ENCODE results near the gene PIK3AP1. TPM values are rescaled to one million over a fixed set of nuclear protein-coding genes. Genes with fewer than 3 reads are reported as not detected.

PIK3AP1 gene
- total RNA-seq, 4 donors from 2014 or later: 16.6 to 34.7 (median 29.7) TPM

DNA sequence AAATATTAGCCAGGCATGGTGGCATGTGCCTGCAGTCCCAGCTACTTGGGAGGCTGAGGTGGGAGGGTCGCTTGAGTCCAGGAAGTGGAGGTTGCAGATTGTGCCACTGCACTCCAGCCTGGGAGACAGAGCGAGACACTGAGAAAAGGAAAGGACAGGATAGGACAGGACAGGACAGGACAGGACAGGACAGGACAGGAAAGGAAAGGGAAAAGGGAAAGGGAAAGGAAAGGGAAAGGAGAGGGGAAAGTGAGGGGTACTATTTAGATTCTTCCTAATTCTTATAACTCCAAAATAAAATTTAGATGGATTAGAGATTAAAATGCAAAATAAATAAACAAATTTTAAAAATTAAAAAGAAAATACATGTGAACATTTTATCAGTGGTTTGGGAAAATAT is 58.7 kb downstream of the PIK3AP1 start:
- DNase-seq (ENCODE audit: low spot score): no peak
- TF ChIP-seq, protein P1, sequence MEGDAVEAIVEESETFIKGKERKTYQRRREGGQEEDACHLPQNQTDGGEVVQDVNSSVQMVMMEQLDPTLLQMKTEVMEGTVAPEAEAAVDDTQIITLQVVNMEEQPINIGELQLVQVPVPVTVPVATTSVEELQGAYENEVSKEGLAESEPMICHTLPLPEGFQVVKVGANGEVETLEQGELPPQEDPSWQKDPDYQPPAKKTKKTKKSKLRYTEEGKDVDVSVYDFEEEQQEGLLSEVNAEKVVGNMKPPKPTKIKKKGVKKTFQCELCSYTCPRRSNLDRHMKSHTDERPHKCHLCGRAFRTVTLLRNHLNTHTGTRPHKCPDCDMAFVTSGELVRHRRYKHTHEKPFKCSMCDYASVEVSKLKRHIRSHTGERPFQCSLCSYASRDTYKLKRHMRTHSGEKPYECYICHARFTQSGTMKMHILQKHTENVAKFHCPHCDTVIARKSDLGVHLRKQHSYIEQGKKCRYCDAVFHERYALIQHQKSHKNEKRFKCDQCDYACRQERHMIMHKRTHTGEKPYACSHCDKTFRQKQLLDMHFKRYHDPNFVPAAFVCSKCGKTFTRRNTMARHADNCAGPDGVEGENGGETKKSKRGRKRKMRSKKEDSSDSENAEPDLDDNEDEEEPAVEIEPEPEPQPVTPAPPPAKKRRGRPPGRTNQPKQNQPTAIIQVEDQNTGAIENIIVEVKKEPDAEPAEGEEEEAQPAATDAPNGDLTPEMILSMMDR (IDR thresholded peaks at IDR 0.05): no peak
- ATAC-seq (ENCODE audit: low FRiP score): no peak

DNA sequence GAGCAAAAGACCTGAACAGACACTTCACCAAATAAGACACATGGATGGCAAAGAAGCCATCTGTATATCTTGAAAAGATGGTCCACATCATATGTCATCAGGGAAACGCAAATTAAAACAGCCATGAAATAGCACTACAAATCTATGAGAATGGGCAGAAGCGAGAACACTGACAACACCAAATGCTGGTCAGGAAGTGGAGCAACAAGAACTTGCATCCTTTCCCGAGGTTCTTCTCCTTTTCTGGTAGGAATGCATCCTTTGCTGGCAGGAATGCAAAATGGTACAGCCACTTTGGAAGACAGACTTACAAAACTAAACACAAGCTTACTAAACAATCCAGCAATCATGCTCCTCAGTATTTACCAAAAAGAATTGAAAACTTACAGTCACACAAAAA is 60.0 kb downstream of the PIK3AP1 start:
- TF ChIP-seq, protein P1 (IDR thresholded peaks at IDR 0.05): no peak
- ATAC-seq (ENCODE audit: low FRiP score): no peak
- no peak for DNase-seq (ENCODE audit: low spot score)

DNA sequence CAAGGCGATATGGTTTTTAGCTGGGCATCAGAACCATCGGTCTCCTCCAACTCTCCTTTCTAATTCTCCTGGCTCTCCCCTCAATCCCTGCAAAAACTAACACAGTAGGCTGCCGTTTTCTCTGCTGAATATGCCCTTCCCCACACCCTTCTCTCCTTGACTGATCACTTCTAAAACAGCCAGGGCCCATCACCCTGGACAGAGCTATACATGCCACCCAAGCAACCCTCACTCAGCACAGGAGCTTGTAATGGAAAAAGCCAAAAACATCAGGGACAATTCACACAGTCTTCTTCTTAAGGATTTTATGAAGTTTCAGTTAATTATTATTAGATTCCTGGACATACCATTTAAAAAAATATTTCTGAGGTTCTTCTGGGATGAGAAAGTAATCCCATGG is 61.5 kb downstream of the PIK3AP1 start:
- ATAC-seq (ENCODE audit: low FRiP score) (no peak), DNase-seq (ENCODE audit: low spot score) (no peak)
- TF ChIP-seq, protein P1 (IDR thresholded peaks at IDR 0.05): no peak

DNA sequence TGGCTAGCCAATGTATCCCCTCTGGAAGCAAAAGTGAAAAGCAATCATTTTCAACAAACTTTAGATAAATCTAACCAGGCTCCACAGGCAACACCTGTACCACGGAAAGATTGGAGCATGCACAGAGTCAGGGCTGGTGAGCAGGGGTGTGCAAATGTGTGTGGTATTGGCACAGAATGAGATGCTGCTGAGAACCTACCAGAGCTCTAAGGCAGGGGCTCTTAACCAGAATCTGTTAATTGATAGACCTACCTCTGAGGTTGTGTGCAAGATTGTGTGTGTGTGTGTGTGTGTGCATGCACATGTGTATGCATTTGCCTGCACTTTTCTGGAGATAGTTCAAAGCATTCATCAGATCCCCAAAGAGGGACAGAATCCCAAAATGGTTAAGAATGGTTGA is 62.9 kb downstream of the PIK3AP1 start:
- ATAC-seq (ENCODE audit: low FRiP score): no peak
- no peak for DNase-seq (ENCODE audit: low spot score)
- TF ChIP-seq, protein P1 (IDR thresholded peaks at IDR 0.05): no peak

DNA sequence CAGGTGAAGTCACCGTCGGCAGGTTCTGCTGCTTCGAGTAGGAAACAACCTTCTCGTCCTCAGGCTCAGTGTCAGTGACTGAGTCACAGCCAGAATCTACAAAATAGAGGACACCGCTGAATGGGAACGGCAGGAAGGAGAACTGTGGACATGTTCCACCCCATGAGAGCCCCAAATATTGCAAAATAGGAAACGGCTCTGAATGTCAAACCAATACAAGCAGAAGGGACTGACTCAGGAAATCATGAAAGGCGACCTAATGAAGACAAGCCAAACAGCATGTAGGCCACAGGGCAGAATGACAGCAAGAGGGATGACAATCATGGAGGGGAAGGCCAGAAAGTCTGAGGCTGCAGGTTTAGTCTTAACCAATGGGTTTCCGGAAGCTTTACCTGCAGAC is 63.5 kb downstream of the PIK3AP1 start:
- DNase-seq (ENCODE audit: low spot score): no peak
- TF ChIP-seq, protein P1 (IDR thresholded peaks at IDR 0.05): no peak
- no peak for ATAC-seq (ENCODE audit: low FRiP score)

DNA sequence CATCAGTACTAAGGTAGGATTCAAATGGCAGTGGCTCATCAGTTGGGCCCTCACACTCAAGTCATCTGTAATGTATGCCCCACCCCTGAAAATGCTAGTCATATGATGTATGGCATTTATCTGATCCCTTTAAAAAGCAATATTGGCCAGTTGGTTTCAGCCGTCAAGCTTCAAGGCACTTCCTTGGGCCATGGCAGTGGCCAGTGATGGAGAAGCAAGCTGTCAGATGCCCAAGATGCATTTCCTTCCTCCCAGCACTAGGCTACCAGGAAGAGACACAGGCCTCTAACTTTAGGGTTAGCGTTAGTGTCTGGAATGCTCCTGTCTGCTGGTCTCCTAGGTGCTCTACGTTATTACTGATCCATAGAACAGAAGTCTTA is 64.1 kb downstream of the PIK3AP1 start:
- no peak for ATAC-seq (ENCODE audit: low FRiP score)
- DNase-seq (ENCODE audit: low spot score): no peak
- TF ChIP-seq, protein P1 (IDR thresholded peaks at IDR 0.05): no peak

DNA sequence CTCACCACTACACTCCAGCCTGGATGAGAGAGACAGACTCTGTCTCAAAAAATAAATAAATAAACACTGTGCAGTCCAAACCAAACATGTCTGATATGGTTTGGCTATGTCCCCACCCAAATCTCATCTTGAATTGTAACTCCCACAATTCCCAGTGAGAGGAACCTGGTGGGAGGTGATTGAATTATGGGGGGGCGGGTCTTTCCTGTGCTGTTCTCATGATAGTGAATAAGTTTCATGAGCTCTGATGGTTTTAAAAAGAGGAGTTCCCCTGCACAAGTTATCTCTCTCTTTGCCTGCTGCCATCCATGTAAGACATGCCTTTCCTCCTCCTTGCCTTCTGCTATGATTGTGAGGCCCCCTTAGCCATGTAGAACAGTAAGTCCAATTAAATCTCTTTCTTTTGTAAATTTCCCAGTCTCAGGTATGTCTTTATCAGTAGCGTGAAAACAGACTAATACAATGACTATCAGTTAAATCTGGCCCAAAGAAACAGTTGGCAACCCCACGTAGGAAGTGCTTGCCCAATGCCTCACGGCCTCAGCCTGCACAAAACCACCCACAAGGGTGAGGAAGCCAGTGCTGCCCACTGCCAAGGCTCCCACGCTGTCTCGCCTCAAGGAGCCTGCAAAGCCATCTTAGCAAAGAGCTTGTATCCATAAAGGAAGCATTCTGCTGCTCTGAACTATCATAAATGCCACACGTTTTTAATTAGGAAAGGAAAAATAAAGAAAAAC is 64.7 kb downstream of the PIK3AP1 start:
- no peak for DNase-seq (ENCODE audit: low spot score)
- TF ChIP-seq, protein P1 (IDR thresholded peaks at IDR 0.05): no peak
- no peak for ATAC-seq (ENCODE audit: low FRiP score)
